T47D (cell line): ENCODE data around the gene CSMD2.

Experiments
- DNase-seq, 2 experiments: peaks; one replicate each; pipeline versions ENCODE4 v3.0.0 to v3.0.0-alpha.2; 2011 to 2012; ENCODE audit warnings: low read depth in 1 of 2, low spot score in 1 of 2
- JUND ChIP-seq: IDR thresholded peaks from 2 replicates; pipeline ENCODE4 v1.6.1; 2012; ENCODE audit warnings: low read depth
- in situ Hi-C: cut with HindIII; loops from 2 replicates; pipeline ENCODE4 v1.10.0; 2016; ENCODE audit warnings: low sequenced_read_pairs, low pct_unique_long_range_greater_than_20kb

Gene CSMD2

DNA sequence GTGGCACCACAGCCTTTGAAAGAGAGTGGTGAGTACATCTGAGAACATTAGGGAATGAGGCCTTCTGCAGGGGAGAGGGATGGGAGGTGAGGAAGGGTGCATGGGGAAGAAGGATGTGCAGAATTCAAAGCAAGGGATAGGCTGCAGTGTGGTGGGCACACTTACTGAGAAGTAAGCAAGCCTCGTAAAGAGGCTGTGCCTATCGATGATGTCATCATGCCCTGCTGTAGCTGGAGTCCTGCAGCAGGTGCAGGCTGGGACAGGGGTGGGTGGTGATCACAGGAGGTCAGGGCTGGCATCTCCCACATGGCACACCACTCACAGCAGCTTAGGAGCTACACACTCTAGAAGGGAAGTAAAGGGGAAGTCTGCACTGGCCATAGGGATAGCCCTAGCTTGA is 676.4 kb downstream of the CSMD2 start:
- TF ChIP-seq JUND, result no peak
- in situ Hi-C loops, result no loop called here

DNA sequence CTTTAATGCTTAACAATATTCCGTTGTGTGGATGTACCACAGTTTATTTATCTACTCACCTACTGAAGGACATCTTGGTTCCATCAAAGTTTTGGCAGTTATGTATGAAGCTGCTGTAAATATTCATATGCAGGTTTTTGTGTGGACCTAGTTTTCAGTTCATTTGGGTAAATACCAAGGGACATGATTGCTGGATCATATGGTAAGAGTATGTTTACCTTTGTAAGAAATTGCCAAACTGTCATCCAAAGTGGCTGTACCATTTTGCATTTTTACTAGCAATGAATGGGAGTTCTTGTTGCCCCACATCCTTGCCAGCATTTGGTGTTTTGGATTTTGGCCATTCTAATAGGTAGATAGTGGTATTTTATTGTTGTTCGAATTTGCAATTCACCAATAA is 682.6 kb downstream of the CSMD2 start:
- in situ Hi-C loops, result no loop called here
- no peak for TF ChIP-seq JUND

More for the DNA sequence above, 676.4 kb downstream of the CSMD2 start:
- DNase-seq, result no peak

GRCh38 chr1:33477451-33477850 is 687.6 kb downstream of the CSMD2 start:
- no peak for DNase-seq
- TF ChIP-seq JUND, result no peak

More for the DNA sequence above, 682.6 kb downstream of the CSMD2 start:
- no peak for DNase-seq

DNA sequence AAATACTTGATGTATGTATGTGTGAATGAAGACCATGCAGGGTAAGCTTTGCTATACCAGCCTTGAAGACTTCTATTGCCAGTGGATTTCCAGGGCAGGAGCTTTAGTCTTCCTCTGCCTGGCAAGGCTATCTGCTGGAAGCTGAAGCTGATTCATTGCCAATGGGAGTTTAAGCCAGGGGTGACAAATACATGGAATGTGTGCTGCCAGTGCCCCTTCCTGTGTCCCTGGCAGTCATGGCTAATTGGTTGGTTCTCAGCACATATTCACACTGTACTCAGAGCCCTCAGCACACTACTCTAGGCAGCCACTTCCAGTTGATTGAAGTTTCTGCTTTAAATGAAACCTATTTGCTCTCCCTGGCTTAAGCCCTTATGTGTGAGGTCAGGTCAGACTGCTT is 691.1 kb downstream of the CSMD2 start:
- TF ChIP-seq JUND, result no peak
- in situ Hi-C loops, result no loop called here
- DNase-seq, result no peak

More at GRCh38 chr1:33477451-33477850, 687.6 kb downstream of the CSMD2 start:
- in situ Hi-C loops, result no loop called here

DNA sequence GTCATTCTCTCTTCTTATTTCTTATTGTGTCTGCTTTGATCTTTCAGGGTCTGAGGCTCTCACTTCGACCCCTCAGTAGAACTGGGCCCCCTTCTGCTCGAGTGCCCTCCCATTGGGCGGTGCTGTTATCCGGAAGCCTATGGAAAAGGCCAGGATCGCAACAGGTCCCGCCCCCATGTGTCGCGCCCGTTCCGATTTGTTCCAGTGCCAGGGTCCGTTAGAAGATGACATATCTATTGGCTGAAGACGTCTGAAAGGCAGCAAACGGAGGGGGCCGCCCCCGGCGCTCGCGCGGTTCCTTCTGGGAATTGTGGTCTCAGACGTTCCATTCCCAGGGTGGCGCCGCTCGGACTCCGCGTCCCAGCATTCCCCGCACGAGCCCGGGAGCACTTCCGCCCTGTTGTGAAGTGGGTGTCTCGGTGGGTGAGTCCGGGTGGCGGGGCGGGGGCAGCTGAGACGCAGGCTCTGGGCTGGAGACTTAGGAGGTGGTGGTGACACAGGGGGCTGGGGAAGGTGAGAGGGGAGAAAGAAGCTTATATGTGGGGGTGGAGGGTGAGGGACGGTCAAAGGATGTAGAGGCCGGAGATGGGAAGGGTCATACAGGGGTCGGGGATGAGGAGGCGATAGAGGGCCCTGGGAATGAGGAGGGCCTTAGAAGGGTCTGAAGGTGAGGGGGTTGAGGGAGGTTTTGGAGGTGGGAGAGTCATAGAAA is 692.6 kb downstream of the CSMD2 start, which contains the start of gene ZSCAN20:
Gene ZSCAN20 (plus strand): TSS at position 377 of the 712 bp plus-strand sequence. CDS start 6,644 bp downstream, outside the sequence.
- peak; percentile 65 to 97 for DNase-seq
- in situ Hi-C loops, result no loop called here
- no peak for TF ChIP-seq JUND

DNA sequence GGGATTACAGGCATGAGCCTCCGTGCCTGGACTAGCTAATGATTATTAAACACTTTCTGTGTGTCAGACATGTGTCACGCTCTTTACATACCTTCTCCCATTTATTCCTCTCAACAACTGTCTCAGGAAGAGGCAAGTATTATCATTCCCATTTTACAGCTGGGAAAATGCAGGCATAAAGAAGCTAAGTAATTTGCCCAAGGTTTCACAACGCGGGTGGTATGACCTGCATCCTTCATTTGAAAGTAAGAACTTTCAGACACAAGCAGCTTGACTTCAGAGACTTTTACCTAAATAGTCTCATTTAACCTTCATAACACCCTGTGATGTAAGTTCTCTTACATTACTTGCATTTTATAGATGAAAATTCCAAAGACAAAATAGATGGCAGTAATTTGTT is 693.6 kb downstream of the CSMD2 start:
- in situ Hi-C loops, result no loop called here
- no peak for TF ChIP-seq JUND

DNA sequence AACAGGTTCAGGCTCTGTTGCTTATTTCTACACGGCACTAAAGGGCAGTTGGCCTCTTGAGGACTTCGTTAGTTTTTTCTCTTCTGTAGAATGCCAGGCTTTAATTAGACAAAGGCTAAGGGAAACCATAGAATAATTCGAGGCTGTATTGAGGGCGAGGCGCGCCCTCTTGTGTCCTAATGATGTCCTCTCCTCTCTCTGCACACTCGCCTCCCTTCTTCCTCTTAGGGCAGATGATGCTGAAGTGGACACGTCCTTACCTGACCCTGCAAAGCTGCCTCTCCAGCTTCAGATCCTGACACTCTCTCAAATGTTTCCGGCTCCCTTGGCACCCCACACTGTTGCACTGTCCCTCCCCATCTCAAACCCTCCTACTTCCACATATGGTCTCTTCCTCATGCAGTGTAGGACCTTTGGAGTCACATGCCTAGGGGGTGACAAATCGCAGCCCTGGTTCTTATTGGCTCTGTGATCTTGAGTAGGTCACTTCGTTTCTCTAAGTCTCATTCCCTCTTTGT is 694.5 kb downstream of the CSMD2 start:
- no peak for TF ChIP-seq JUND
- in situ Hi-C loops, result no loop called here
- peak; percentile 55 to 81 for DNase-seq

More for the DNA sequence above, 693.6 kb downstream of the CSMD2 start:
- DNase-seq, result no peak

DNA sequence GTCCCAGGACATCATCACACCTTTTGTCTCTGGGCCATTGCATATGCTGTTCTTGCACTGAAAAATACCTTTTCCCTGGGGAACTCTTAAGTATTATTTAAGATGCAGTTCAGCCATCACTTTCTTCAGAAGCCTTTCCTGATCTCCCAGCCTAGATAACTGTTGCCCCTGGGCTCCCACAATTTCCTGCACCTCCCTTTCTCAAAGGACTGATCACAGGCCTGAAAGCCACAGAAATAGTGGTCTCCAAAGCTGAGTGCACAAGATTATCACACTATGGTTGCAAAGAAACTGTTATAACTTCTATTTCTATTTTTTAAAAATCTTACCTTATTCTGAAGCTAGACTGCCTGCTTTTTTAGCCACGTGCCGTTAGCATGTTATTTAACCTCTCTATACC is 695.3 kb downstream of the CSMD2 start:
- no peak for TF ChIP-seq JUND
- in situ Hi-C loops, result no loop called here
- no peak for DNase-seq

GRCh38 chr1:33468967-33469366 is 696.1 kb downstream of the CSMD2 start:
- in situ Hi-C loops, result no loop called here
- no peak for TF ChIP-seq JUND
- DNase-seq, result no peak

DNA sequence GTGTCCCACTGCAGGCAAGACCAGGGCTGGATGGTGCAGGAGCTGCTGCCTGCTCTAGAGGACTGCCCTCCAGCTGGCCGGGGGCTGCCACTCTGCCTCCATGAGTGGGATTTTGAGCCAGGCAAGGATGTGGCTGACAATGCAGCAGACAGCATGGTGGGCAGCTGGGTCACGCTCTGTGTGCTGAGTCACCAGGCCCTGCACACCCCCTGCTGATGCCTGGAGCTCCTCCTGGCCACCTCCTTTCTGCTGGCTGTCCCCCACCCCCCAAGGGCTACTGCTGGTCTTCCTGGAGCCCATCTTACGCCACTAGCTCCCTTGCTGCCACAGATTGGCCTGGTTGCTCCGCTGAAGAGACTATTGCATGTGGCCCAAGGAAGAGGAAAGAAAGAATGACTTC is 696.5 kb downstream of the CSMD2 start:
- in situ Hi-C loops, result no loop called here
- DNase-seq, result no peak
- no peak for TF ChIP-seq JUND

DNA sequence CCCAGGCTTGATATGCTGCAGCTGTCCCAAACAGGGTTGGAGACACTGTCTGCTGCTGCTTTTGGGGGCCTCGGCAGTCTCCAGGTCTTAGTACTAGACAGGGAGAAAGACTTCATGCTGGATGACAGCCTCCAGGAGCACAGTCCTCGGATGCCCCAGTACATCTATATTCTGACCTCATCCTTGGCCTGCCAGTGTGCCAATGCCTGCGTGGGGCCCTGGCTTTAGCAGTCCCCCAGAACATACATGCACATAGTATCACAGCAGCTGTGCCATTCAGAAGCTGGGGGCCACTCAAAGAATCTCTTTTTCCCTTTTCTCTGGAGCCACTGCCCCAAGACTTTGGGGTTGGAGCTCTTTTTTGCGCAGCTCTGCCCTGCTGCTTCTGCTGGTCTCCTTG is 697.0 kb downstream of the CSMD2 start:
- no peak for DNase-seq
- in situ Hi-C loops, result no loop called here
- no peak for TF ChIP-seq JUND

DNA sequence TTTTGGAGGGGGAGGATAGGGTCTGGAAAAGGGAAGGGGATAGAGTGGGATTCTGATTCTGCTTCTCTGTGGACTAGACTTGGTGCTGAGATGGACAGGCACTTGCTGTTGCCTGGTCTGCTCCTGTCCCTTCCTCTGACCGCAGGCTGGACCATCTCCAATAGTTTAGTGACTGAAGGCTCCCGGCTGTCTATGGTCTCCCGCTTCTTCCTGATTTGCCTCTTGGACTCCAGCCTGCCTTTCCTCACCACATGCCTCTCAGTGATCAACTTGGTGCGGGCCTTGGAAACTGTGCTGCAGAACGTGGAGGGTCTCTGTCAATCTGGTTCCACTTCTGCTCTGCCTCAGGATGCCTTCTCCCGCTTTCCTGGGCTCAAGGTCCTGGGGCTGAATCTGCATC is 698.9 kb downstream of the CSMD2 start:
- DNase-seq, result no peak
- in situ Hi-C loops, result no loop called here
- no peak for TF ChIP-seq JUND

DNA sequence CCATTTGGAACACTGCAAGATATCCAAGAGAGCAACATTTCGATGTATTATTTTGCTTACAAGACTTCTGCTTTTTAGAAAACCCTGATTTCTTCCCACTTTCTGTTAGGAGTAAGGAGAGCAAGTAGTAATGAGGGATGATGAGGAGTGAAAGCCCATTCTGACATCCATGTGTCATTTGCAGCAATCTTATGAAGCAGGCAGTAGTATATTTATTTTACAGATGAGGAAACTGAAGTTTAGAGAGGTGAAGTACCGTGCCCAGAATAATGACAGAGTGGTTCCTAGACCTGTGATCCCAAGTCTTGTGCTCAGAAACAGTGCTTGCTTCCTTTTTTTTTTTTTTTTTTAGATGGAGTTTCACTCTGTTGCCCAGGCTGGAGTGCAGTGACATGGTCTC is 699.7 kb downstream of the CSMD2 start:
- in situ Hi-C loops, result no loop called here
- no peak for TF ChIP-seq JUND
- DNase-seq, result no peak
